ENCODE data around the gene CAST.

GRCh38 chr5:96659170-96659569 lies 3.0 kb upstream of the CAST start:
- TF ChIP-seq CTCF (IDR thresholded peaks at IDR 0.05) (no peak), POLR2A (IDR thresholded peaks at IDR 0.05) (no peak)
